NCI-H1105 treated with DMSO at 0.1 percent for 48 hours (cell line): ENCODE results near the gene HPCAL4.

ENCODE experiments used
- DNase-seq: peaks from one replicate; lab custom pipeline; 2025; lab: John Stamatoyannopoulos, UW

HPCAL4 gene

GRCh38 chr1:39701049-39701439 lies 9.8 kb upstream of the HPCAL4 start:
- peak; percentile 83 for DNase-seq

DNA sequence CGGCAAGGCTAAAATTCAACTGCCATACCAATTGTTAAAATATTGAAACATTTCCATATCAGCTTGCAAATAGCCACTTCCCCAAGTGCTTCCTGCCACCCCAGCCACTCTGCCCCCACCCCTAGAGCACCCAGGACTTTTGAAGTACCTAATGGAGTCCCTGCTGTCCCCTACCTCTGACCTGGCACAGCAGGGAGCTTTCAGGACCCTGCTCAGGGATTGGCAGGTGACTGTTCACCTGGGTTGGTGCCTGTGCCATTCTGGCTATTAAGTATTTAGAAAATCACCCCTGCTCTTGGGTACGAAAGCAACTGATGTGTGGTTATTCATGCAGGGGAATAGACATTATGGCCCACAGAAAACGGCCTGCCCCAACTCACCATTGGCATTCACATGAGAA lies 9.1 kb upstream of the HPCAL4 start:
- no peak for DNase-seq

- no peak for DNase-seq
Measured at GRCh38 chr1:39699419-39699818, 8.2 kb upstream of the HPCAL4 start.

GRCh38 chr1:39698568-39698967 lies 7.3 kb upstream of the HPCAL4 start:
- DNase-seq = no peak

DNA sequence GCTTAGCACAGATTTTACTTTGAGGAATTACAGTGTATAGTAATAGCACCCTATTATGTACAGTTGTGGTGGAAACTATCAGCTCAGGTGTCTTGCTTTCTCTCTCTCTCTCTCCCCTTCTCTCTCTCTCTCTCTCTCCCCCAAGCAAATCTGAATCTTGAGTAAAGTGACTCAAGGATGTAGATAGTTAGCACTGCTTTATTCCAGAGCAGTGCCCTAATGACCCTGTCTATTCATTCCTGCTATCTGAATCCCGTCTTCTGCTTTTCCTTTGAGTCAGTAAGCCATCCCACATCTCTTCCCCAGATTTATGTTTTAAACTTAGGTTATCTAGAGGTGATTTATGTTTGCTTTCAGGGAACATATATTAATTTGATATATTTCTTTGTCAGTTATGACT lies 5.2 kb upstream of the HPCAL4 start:
- DNase-seq = no peak

DNA sequence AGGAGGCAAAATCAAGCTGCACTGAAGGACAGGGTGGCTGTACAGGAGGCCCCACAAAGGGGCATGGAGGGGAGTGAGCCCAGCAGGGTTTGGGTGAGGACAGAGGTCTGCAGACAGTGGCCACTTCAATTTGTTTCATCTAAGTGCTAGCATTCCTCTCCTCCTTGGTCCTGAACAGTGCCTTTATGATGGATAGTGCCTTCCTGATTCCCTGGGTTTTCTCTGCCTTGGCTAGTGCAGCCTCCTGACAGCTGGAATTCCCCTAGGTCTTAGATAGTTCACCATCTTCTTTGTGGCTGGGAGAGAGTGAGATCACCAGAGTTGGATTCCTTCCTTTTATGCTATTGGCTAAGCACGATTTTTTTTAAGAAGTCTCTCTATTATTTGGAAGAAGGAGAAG lies 3.8 kb upstream of the HPCAL4 start:
- no peak for DNase-seq

DNA sequence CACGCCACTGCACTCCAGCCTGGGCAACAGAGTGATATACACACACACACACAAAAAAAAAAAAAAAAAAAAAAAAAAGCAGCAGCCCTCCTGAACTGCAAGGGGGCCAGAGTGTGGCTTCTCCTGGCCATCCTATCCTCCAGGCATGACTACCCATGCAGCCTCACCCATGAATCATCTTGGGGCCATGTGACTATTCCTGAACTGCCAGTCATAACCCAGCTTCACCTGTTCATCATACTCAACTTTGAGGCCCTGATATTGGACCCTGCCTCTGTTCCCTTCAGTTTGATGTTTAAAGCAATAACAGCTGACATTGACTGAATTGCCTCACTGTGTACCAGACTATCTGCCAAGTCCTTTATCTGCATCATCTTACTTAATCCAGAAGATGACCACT lies 2.8 kb upstream of the HPCAL4 start:
- no peak for DNase-seq

DNA sequence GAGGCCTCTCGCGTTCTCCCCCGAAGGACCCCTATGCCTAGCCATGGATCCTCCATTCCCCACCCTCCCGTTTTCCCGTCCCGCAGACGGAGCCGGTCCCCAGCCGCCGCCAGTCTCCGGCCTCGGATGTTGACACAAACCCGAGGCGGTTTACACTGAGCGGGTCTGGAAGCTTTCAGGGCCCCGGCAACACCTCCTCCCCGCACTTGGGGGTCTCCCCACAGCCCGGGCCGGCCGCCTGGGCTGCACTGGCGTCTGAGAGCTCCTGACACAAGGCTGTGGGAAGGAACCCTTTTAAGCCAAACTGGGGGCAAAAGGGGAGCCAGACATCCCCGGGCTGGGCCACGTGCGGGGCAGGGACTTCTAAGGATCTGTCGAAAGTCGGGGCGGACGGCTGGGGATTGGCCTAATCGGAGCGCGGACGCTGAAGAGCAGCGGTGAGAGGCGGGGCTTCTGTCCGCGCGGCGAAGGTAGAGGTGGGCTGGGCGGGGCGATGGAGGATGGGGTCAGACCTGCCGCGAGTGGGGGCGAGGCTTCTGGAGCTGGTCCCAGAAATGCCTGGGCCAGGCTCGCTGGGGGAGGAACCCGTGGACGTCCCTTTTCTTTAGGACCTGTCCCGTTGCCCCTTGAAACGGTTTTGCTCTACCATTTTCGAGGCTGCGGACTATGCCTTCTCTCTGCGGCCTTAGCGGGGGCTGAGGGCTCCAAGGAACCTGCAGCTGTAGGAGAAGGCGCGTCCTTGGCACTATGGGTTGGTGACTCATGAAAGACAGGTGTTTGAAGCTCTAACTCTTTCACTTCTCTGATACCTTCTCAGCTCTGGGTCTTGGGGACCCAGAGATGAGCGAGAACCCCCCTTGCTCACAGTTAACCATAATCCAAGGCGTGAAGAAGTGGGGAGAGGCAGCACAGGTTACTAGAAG lies 1.2 kb upstream of the HPCAL4 start:
- DNase-seq = peak; percentile 64

DNA sequence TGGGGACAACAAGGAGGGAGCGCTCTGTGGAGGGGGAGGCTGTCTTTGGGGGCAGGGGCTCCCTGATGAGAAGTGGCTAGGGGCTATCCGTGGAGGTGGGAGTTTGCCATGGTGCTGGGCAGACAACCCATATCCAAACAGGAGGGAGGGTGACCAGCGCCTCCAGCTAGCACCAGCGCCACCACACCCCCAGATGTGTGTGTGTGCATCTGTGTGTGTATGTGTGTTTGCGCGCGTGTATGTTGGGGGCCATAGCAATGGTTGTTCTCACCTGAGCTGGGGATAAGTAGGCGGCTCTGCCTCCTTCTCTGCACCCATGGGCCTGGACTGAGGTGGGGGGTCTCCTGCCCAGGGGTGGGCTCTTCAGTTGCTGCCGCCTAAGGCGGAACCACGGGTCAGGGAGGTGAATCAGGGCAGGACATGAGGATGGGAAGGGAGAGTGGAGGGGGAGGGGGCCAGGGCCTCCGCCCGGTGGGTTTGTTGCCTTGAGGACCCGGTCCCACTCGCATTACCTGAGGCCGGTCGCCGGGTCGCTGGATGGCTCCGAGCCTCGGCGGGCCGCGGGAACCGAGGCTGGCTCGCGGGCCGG lies 345 bp downstream of the HPCAL4 start:
- no peak for DNase-seq

GRCh38 chr1:39690225-39690624 lies 1.0 kb downstream of the HPCAL4 start:
- no peak for DNase-seq

DNA sequence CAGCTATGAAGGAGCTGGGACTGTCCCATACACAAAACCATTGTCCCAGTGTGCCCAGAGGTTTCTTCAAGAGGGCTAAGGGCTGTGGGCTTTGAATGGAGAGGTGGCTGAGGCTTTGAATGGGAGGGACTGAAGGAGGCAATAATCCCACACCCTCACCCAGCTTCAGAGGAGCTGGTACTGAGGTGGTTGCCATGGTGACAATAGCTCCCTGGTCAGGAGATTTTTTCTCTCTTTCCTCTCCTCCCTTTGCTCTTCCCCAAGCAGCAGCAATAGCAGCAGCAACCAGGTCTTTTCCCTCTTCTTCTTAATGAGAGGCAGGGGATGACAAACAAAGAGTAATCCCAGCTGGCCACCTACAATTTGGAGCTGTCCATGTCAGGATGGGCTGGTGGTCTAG lies 1.6 kb downstream of the HPCAL4 start:
- peak; percentile 45 for DNase-seq

DNA sequence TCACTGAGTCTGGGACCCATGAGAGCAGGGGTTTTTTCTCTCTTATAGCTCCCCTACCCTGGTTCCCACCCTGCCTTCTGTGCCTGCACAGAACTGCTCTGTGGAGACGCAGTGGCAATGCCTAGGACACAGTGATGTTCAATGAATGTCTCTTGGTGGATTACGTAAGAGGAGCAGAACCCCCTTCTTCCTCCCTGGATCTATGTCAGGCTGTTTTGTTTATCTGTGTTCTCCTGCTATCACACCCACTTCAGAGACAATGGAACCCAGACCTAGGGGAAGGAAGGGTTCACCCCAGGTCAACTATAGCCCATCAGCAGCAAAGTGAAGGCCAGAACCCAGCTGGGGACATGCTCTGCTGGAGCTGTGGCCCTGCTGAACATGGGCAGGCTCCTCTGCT lies 2.0 kb downstream of the HPCAL4 start:
- no peak for DNase-seq

- DNase-seq = no peak
Measured at GRCh38 chr1:39688706-39689105, 2.5 kb downstream of the HPCAL4 start.

GRCh38 chr1:39687243-39687642 lies 4.0 kb downstream of the HPCAL4 start:
- no peak for DNase-seq

GRCh38 chr1:39685071-39685470 lies 6.2 kb downstream of the HPCAL4 start:
- DNase-seq = no peak

DNA sequence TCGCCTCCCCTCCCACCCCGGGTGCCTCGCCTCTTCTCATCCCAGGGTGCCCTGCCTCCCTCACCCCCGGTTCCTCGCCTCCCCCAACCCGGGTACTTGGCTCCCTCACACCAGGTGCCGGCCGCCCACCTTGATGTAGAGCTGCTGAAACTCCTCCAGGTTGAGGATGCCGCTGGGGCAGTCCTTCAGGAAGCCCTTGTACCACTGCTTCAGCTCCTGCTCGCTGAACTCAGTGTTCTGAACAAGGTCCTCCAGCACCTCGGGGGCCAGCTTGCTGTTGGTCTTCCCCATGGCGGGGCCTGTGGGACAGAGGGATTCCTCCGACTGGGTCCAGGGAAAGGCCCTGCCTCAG lies 6.9 kb downstream of the HPCAL4 start:
- no peak for DNase-seq

DNA sequence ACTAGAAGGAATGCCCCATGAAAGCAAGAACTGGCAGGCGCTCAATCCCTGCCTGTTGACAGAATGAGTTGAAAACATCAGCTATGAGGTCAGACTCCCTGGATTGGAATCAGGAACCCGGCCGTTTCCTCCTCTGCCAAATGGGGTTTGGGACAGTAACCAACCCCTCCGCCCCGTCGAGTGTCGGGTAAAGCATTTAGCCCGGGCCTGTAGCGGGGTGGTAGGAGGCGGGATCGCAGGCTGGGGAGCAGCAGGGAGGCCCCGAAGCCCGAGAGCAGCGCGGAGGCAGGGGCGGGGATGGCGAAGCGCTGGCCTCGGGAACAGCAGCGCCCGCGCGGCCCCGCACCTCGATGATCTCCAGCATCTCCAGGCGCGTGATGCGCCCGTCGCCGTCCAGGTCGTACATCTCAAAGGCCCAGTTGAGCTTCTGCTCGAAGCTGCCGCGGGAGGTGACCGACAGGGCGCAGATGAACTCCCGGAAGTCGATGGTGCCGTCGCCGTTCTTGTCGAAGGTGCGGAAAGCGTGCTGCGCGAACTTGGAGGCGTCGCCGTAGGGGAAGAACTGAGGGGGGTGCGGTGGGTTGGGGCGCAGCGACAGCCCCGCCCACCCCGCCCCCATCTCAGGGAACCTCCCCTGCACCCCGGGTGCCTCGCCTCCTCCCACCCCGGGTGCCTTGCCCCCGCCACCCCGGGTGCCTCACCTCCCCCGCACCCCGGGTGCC lies 7.5 kb downstream of the HPCAL4 start:
- no peak for DNase-seq

DNA sequence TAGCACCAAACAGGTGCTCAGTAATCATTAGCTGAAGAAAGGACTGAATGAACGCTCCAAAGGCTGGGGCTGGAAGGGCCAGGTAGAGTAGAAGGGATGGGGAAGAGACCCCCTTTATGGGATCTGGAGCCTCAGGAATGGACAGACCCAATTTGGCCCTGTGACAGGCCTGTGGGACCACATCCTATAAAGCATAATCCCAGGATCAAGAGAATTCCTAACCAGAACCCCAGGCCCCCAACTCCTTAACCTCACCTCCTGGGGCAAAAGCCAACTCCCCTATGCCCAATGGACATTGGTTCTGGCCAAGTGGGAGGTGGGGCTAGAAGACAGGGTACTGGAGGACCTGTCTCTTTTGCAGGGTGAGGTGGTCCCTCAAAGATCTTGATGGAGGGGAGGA lies 9.2 kb downstream of the HPCAL4 start:
- DNase-seq = no peak

GRCh38 chr1:39681294-39681693 lies 9.9 kb downstream of the HPCAL4 start:
- no peak for DNase-seq

GRCh38 chr1:39680751-39681150 lies 10.5 kb downstream of the HPCAL4 start:
- no peak for DNase-seq

GRCh38 chr1:39679821-39680220 lies 11.4 kb downstream of the HPCAL4 start:
- DNase-seq = no peak

DNA sequence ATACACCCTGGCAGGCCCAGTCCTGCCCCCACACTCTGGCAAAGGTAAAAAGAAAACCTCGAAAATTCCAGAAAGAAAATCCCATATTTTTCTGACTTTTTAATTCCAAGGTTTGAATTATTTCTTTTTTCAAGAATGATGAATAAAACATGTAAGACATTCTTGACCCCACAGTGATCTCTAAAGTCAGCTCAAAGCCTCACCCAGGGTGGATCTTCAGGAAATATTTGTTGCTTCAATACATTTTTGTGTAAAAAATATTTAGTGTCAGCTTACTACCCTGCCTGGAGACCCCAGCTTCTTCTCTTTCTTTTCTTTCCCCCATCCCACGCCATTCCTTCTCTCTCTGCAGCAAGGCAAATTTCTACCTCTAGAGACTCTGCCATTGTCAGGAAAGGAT lies 12.3 kb downstream of the HPCAL4 start:
- DNase-seq = no peak

DNA sequence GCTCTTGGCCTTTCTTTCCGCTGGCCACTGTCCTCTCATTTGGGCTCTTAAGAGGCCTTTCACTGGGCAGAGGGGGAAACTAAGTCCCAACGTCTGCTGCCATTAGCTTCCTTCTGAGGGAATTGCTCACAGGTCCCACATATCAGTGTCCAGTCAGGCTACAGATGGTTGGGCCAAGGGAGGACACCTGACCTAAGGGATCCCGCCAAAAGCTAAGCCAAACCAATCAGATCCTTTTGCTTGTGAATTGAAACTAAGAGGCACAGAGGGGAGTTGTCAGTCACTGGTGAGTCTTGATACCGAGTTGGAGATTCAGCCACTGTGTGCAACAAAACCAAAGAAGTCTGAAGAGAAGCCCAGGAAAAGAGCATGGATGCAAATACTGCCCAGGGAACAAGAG lies 13.6 kb downstream of the HPCAL4 start:
- no peak for DNase-seq
